GM15510 (cell line): ENCODE measurements around the gene FAM83E.

Source experiments
- POLR2A ChIP-seq: IDR thresholded peaks from 3 replicates; pipeline ENCODE4 v1.6.1; 2011; ENCODE audit warnings: borderline replicate concordance; ENCODE audit not compliant: insufficient read length; ENCODE audit errors: extremely low read depth

The FAM83E gene

GRCh38 chr19:48644839-48645619 is 30.2 kb upstream of the FAM83E start:
- no peak for TF ChIP-seq POLR2A

- no peak for TF ChIP-seq POLR2A
Measured at GRCh38 chr19:48644355-48644754, 29.5 kb upstream of the FAM83E start.

DNA sequence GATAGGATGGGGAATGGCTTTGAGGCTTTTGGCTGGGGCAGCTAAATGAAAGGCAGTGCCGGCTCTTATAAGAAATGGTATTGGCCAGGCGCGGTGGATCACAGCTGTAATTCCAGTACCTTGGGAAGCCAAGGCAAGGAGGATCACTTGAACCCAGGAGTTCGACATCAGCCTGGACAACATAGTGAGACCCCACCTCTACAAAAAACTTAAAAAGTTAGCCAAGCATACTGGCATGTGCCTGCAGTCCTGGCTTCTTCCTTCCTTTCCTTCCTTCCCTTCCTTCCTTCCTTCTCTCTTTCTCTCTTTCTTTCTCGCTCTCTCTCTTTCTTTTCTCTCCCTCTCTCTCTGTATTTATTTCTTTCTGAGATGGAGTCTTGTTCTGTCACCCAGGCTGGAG is 28.0 kb upstream of the FAM83E start:
- TF ChIP-seq POLR2A: no peak

GRCh38 chr19:48641850-48642249 is 27.0 kb upstream of the FAM83E start:
- TF ChIP-seq POLR2A: no peak

- TF ChIP-seq POLR2A: no peak
Measured at GRCh38 chr19:48639483-48640375, 24.9 kb upstream of the FAM83E start.

- TF ChIP-seq POLR2A: no peak
Measured at GRCh38 chr19:48638831-48639381, 24.0 kb upstream of the FAM83E start.

- peak; percentile 36 for TF ChIP-seq POLR2A
Measured at GRCh38 chr19:48637948-48638830, 23.3 kb upstream of the FAM83E start.

GRCh38 chr19:48637449-48637947 is 22.6 kb upstream of the FAM83E start:
- peak; percentile 12 for TF ChIP-seq POLR2A

DNA sequence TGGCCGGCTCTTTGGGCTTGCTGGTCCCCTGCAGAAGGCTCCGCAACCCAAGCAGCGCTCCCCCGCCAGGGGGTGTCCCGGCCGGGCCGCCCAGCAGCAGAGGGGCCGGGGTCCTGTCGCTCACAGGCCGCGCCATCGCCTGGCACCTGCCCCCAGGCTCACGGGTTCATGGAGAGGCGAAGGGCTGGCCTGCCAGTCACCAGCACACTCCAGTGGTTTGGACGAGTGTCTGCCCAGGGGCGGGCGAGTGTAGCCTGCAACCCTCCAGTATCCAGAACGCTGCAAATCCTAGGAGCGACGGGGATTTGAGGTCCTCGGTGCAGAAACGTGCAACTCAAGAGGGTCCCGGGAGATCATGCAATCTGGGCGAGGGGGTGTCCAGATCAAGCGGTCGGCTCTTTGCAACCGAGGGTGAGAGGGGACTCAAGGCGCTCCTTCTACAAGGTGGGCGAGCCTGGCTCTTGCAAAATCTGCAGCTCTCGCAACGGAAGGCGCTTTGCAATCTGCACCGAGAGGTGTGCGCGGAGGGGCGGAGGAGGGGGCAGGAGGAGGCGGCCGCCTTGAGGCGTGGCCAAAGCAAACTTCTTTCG is 22.1 kb upstream of the FAM83E start, which contains the start of gene DBP:
Gene DBP, minus strand, starts transcription at position 521 of the 590 bp plus-strand sequence. Its CDS starts 385 bp downstream, at position 136.
- TF ChIP-seq POLR2A: peak; percentile 44

- no peak for TF ChIP-seq POLR2A
Measured at GRCh38 chr19:48635966-48636858, 21.3 kb upstream of the FAM83E start.

- peak; percentile 51 for TF ChIP-seq POLR2A
Measured at GRCh38 chr19:48635263-48635965, 20.5 kb upstream of the FAM83E start.
